SU-DHL-6 (cell line): ENCODE results near the gene PYGL.

ENCODE experiments used
- H2AFZ ChIP-seq: fragments of 200-600 bp; sonication (generic); 2 replicates; pipeline ENCODE4 v1.6.1; 2014; ENCODE audit warnings: low read depth, mild to moderate bottlenecking, moderate library complexity, mixed read lengths, antibody characterized with exemption, low read length; ENCODE audit not compliant: severe bottlenecking
- H3F3A ChIP-seq: fragments of 200-600 bp; shearing (Covaris generic); 2 replicates; pipeline ENCODE4 v1.6.0; 2016; ENCODE audit warnings: antibody characterized with exemption, mild to moderate bottlenecking; ENCODE audit not compliant: insufficient read depth
- H3K27ac ChIP-seq: fragments of 200-600 bp; sonication (generic); 2 replicates; pipeline ENCODE4 v1.5.1; 2016; ENCODE audit warnings: low read depth, mild to moderate bottlenecking, low read length, moderate library complexity, mixed read lengths
- H3K27me3 ChIP-seq: fragments of 200-600 bp; sonication (generic), shearing (Covaris generic); 2 replicates; pipeline ENCODE4 v1.6.0; 2014; ENCODE audit warnings: mild to moderate bottlenecking, low read length
- H3K36me3 ChIP-seq: fragments of 200-600 bp; sonication (generic); 2 replicates; pipeline ENCODE4 v1.6.1; 2014; ENCODE audit warnings: mild to moderate bottlenecking, low read length, mixed read lengths
- H3K4me2 ChIP-seq: fragments of 300-600, 200-600 bp; shearing (Covaris generic), sonication (generic); 2 replicates; pipeline ENCODE4 v1.6.0; 2014; ENCODE audit warnings: low read length, low read depth, mild to moderate bottlenecking; ENCODE audit not compliant: poor library complexity, severe bottlenecking
- H3K4me3 ChIP-seq: fragments of 200-600 bp; sonication (generic); 2 replicates; pipeline ENCODE4 v1.5.1; 2014; ENCODE audit warnings: antibody characterized with exemption, low read length, mild to moderate bottlenecking, mixed read lengths; ENCODE audit not compliant: insufficient read depth, poor library complexity, severe bottlenecking
- H3K79me2 ChIP-seq: fragments of 200-600 bp; sonication (generic); 2 replicates; pipeline ENCODE4 v1.6.1; 2014; ENCODE audit warnings: mild to moderate bottlenecking, low read length, moderate library complexity; ENCODE audit not compliant: insufficient read depth
- H3K9ac ChIP-seq: fragments of 200-600 bp; sonication (generic); 2 replicates; pipeline ENCODE4 v1.7.0; 2014; ENCODE audit warnings: mild to moderate bottlenecking, low read length
- H3K9me2 ChIP-seq: fragments of 200-600 bp; sonication (generic); replicated peaks from 2 replicates; pipeline ENCODE4 v1.6.1; 2014; ENCODE audit warnings: low read length; ENCODE audit not compliant: insufficient read depth
- H3K9me3 ChIP-seq: fragments of 200-600 bp; sonication (generic); 2 replicates; pipeline ENCODE4 v1.6.1; 2014; ENCODE audit warnings: low read length, mixed read lengths; ENCODE audit not compliant: insufficient read depth
- H4K20me1 ChIP-seq: fragments of 200-600 bp; sonication (generic); 2 replicates; pipeline ENCODE4 v1.6.1; 2014; ENCODE audit warnings: low read depth, mild to moderate bottlenecking, antibody characterized with exemption, low read length, moderate library complexity, mixed read lengths
- EZH2phosphoT487 ChIP-seq: fragments of 200-600 bp; sonication (generic), shearing (Covaris generic); conservative IDR thresholded peaks from 2 replicates; pipeline ENCODE4 v1.6.1; 2018; ENCODE audit warnings: mild to moderate bottlenecking, antibody characterized with exemption, low read length, moderate library complexity, mixed read lengths
- TF ChIP-seq, protein P1 (sequence below): fragments of 200-600 bp; sonication (generic); IDR thresholded peaks from one replicate; pipeline ENCODE4 v1.5.1; 2017; ENCODE audit warnings: antibody characterized with exemption, mild to moderate bottlenecking, low read length, moderate library complexity; ENCODE audit not compliant: insufficient read depth, poor library complexity, severe bottlenecking

The PYGL gene

DNA sequence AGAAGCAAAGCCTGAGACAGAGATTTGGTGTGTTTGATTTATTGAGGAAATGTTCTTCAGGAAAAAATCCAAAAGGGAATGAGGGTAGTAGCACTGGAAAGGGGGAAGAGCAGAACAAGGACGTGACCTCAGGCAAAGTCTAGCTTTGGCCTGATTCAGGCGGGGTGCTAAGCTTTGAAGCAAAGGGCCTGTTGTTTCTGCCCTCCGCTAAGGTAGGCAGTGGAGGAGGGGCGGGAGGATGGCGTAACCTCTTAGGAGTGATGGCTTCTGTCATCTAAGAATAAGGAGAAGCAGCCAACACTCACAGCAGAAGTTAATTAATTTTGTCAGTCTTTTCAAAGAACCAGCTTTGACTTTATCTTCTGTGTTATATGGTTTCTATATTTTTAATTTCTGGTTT is 52.0 kb downstream of the PYGL start:
- no peak for TF ChIP-seq EZH2phosphoT487
- TF ChIP-seq, protein P1, sequence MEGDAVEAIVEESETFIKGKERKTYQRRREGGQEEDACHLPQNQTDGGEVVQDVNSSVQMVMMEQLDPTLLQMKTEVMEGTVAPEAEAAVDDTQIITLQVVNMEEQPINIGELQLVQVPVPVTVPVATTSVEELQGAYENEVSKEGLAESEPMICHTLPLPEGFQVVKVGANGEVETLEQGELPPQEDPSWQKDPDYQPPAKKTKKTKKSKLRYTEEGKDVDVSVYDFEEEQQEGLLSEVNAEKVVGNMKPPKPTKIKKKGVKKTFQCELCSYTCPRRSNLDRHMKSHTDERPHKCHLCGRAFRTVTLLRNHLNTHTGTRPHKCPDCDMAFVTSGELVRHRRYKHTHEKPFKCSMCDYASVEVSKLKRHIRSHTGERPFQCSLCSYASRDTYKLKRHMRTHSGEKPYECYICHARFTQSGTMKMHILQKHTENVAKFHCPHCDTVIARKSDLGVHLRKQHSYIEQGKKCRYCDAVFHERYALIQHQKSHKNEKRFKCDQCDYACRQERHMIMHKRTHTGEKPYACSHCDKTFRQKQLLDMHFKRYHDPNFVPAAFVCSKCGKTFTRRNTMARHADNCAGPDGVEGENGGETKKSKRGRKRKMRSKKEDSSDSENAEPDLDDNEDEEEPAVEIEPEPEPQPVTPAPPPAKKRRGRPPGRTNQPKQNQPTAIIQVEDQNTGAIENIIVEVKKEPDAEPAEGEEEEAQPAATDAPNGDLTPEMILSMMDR: no peak
- H2AFZ ChIP-seq: no peak overlapping the region
- no peaks in the 10 kb centered on the region for H3K36me3 ChIP-seq

DNA sequence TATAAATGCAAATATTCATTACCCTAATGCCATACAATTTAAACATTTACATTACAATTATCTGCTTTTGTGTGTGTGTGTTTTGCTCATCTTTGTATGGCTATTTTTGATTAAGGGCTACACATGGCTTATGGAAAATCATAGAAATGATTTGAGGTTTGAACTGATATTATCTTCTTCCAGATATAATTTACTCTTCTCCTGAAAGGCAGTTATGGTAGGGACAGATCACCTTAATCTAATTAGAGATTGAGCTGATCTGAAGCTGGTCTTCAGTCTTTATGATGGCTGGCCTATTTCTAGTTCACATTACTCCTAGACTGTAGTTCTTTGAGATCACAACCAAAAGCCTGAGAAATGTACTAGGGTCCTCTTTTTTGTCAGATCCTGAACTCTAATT is 56.8 kb downstream of the PYGL start:
- TF ChIP-seq, protein P1: no peak
- TF ChIP-seq EZH2phosphoT487: no peak
- no peaks in the 10 kb centered on the region for H3K36me3 ChIP-seq
- no peaks in the 10 kb centered on the region for H3K9me2 ChIP-seq
- H3K79me2 ChIP-seq: no peaks in the 10 kb centered on the region
- no peak overlapping the region for H3K4me2 ChIP-seq
- H3K27ac ChIP-seq: no peak overlapping the region
- H3K9ac ChIP-seq: no peak overlapping the region
- H3F3A ChIP-seq: no peaks in the 10 kb centered on the region
- no peaks in the 10 kb centered on the region for H4K20me1 ChIP-seq
- H3K4me3 ChIP-seq: no peak overlapping the region
- no peaks in the 10 kb centered on the region for H3K9me3 ChIP-seq
- H2AFZ ChIP-seq: no peak overlapping the region
- no peaks in the 10 kb centered on the region for H3K27me3 ChIP-seq

More for the DNA sequence above, 52.0 kb downstream of the PYGL start:
- Histone ChIP-seq H3K4me3 (no peak overlapping the region), H3F3A (no peaks in the 10 kb centered on the region), H3K9me2 (no peaks in the 10 kb centered on the region), H4K20me1 (no peaks in the 10 kb centered on the region), H3K79me2 (no peaks in the 10 kb centered on the region), H3K27me3 (no peaks in the 10 kb centered on the region), H3K4me2 (no peak overlapping the region), H3K27ac (no peak overlapping the region), H3K9ac (no peak overlapping the region), H3K9me3 (no peaks in the 10 kb centered on the region)

DNA sequence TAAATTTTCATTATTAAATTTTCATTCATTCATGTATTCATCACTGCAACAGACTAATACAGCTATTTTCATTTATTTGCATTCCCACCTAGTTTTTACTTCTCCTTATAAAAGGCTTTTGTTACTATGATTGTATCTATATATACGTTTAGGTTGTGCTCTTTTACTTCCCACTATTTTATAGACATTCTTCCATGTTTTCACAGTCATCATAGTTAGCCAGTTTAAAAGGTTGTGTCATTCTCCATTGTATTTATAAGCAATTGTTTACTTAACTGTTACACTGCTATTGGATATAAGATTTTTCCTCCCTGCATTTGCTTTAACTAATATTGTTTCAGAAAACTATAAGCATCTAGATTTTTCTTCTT is 60.5 kb downstream of the PYGL start:
- H3F3A ChIP-seq: no peaks in the 10 kb centered on the region
- H3K9ac ChIP-seq: no peak overlapping the region
- no peaks in the 10 kb centered on the region for H3K36me3 ChIP-seq
- no peaks in the 10 kb centered on the region for H3K27me3 ChIP-seq
- TF ChIP-seq, protein P1: no peak
- no peak for TF ChIP-seq EZH2phosphoT487
- H2AFZ ChIP-seq: no peak overlapping the region
- H3K4me3 ChIP-seq: no peak overlapping the region
- H3K4me2 ChIP-seq: no peak overlapping the region
- H3K9me3 ChIP-seq: no peaks in the 10 kb centered on the region
- no peaks in the 10 kb centered on the region for H4K20me1 ChIP-seq
- no peaks in the 10 kb centered on the region for H3K79me2 ChIP-seq
- no peak overlapping the region for H3K27ac ChIP-seq
- H3K9me2 ChIP-seq: no peaks in the 10 kb centered on the region
